ENCODE results near the gene TMSB15B. TPM values are rescaled to one million over a fixed set of nuclear protein-coding genes. Genes with fewer than 3 reads are reported as not detected.
"Not testable (repeated sequence)": the region's sequence is repeated elsewhere in the genome, so short reads cannot be mapped to it uniquely, and the experiment has no call there.

The TMSB15B gene
- 0.43 TPM for total RNA-seq
- long read RNA-seq, partial matches to known transcripts, result 1 of 1 reads
- long read RNA-seq, other reads (novel, unspliced or antisense), result 0 of 1 reads

GRCh38 chrX:103962411-103963278, at the start of gene TMSB15B:
TSS of gene TMSB15B (plus strand) at chrX:103962627.
- ATAC-seq (ENCODE audit: poor library complexity), result peak; percentile 92
- DNase-seq; intact Hi-C loops (cut with DNase I): not testable (repeated sequence)

GRCh38 chrX:103913356-103914020, 48.9 kb upstream of the TMSB15B start:
- DNase-seq (no peak), ATAC-seq (ENCODE audit: poor library complexity) (no peak)
- intact Hi-C loops (cut with DNase I), result no loop called here

- intact Hi-C loops (cut with DNase I), result no loop called here
- DNase-seq (peak; percentile 36), ATAC-seq (ENCODE audit: poor library complexity) (peak; percentile 82)
Observed at GRCh38 chrX:103918050-103918449, 44.4 kb upstream of the TMSB15B start.

- DNase-seq (peak; percentile 79), ATAC-seq (ENCODE audit: poor library complexity) (peak; percentile 97)
- intact Hi-C loops (cut with DNase I), result no loop called here
Observed at GRCh38 chrX:103918571-103919269, 43.7 kb upstream of the TMSB15B start.

DNA sequence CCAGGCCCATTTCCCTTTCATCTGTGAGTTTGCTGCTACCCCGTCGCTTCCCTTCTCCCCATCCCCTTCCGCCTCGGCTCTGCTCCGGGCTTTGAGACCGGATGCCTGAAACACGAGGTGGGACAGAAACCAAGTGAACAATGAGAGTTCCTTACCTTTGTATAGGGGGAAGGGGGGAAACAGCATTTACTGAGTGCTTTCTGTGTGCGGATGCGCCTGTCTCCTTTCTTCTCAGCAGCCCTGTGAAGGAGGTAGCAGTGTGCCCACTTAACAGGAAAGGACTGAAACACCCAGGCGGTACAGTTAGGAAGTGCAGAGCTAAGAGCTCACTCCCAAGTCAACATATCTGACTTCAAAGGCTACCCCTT, 43.2 kb upstream of the TMSB15B start:
- intact Hi-C loops (cut with DNase I), result no loop called here
- DNase-seq, result no peak

GRCh38 chrX:103920515-103920914, 41.9 kb upstream of the TMSB15B start:
- DNase-seq; intact Hi-C loops (cut with DNase I); ATAC-seq (ENCODE audit: poor library complexity): not testable (repeated sequence)

More for the DNA sequence above, 43.2 kb upstream of the TMSB15B start:
- ATAC-seq (ENCODE audit: poor library complexity), result peak; percentile 73

GRCh38 chrX:103927030-103927429, 35.4 kb upstream of the TMSB15B start:
- DNase-seq (no peak), ATAC-seq (ENCODE audit: poor library complexity) (no peak)
- intact Hi-C loops (cut with DNase I), result no loop called here

GRCh38 chrX:103927633-103928032, 34.8 kb upstream of the TMSB15B start:
- ATAC-seq (ENCODE audit: poor library complexity), result no peak
- DNase-seq, result no peak
- intact Hi-C loops (cut with DNase I), result no loop called here

- intact Hi-C loops (cut with DNase I), result no loop called here
- ATAC-seq (ENCODE audit: poor library complexity) (no peak), DNase-seq (no peak)
Observed at GRCh38 chrX:103932133-103932532, 30.3 kb upstream of the TMSB15B start.

GRCh38 chrX:103940257-103940656, 22.2 kb upstream of the TMSB15B start:
- ATAC-seq (ENCODE audit: poor library complexity); intact Hi-C loops (cut with DNase I); DNase-seq: not testable (repeated sequence)

GRCh38 chrX:103941201-103941975, 21.0 kb upstream of the TMSB15B start:
- DNase-seq (no peak), ATAC-seq (ENCODE audit: poor library complexity) (no peak)
- intact Hi-C loops (cut with DNase I), result no loop called here

DNA sequence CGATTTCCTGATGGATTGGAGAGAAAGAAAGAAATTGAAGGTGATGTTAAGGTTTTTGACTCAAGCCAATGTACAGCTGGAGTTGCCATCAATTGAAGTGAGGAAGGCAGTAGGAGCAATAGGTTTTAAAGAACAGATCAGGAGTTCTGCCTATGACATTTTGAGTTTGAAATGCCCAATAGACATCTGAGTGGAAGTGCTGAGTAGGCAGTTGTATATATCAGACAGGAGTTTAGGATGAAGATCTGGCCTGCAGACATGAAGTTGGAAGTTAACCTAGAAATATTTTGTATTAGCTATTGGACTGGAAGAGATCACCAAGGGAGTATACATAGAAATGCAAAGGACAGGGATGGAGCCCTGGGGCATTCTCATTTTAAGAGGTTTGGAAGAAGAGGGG, 12.9 kb upstream of the TMSB15B start:
- DNase-seq (no peak), ATAC-seq (ENCODE audit: poor library complexity) (no peak)
- intact Hi-C loops (cut with DNase I), result no loop called here

DNA sequence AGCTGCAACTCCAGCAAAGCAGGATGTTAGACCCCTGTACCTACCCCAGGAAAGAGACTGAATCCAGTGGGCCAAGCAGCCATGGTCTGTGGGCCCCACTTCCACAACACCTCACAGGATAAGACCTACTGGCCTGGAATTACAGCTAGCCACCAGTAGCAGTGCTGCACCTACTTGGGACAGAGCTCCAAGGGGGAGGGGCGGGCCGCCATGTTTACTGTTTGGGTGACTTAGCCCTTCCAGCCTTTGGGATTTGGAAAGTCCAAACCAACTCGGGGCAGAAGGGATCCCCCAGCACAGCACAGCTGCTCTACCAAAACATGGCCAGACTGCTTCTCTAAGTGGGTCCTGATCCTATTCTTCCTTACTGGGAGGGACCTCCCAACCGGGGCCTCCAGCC, 9.1 kb upstream of the TMSB15B start:
- no peak for ATAC-seq (ENCODE audit: poor library complexity)
- intact Hi-C loops (cut with DNase I), result no loop called here
- DNase-seq, result no peak

DNA sequence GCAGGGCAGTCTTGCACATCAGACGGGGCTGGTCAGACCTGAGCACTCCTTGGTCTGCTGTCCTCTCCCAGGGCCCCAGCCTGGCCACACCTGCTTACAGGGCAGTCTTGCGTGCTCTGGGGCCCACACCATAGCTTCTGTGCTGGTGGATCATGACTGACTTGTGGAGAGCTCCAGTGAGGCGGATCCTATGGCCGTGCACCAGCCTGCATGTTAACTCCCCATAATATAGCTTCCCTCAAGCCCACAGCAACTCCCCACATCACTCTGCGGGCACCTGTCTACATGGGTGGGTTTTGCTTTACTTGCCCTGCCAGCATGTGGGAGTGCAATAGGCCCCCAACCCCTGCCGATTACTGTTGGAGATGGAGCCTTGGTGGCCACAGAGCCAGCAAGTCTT, 8.2 kb upstream of the TMSB15B start:
- ATAC-seq (ENCODE audit: poor library complexity) (no peak), DNase-seq (no peak)
- intact Hi-C loops (cut with DNase I), result no loop called here

DNA sequence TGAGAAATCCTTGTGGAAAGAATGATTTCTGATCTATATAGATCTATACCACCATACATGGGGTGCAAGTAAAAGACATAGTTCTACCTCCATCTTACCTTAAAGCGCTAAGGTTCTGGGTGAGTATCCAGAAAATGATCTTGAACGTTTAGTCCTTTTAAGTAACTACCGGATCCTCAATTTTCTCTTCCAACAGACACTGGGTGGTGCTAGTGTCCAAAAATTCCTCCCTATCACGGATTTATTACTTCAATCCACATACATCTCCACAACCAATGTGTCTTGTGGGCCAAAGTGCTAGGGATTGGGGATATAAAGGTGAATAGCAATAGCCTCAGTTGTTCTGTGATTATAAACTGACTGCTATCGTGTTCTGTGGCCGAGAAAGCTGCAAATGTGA, 1.8 kb upstream of the TMSB15B start:
- DNase-seq; intact Hi-C loops (cut with DNase I); ATAC-seq (ENCODE audit: poor library complexity): not testable (repeated sequence)

DNA sequence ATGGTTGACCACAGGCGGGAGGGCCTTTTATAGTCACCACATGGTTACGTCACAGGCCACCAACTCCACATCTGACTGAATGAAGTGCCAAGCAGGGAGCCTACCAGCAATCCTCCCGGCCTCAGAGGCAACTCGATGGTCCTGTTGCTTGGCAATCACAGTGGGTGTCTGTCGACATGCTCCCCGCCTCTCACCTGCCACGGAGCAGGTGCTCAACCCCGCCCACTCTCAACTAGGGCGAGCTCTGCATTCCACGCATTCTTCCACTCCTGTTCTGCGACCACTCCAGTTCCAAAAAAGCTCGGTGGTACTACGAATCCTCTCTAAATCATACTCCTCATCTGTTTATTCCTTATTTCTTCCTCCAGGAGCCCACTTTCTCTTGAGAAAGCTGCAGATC, 21.1 kb downstream of the TMSB15B start:
- ATAC-seq (ENCODE audit: poor library complexity); intact Hi-C loops (cut with DNase I): not testable (repeated sequence)

GRCh38 chrX:103999234-103999633, 36.8 kb downstream of the TMSB15B start:
- DNase-seq, result no peak
- ATAC-seq (ENCODE audit: poor library complexity), result no peak
- intact Hi-C loops (cut with DNase I), result no loop called here

More for the DNA sequence above, 21.1 kb downstream of the TMSB15B start:
- not testable (repeated sequence) for DNase-seq

DNA sequence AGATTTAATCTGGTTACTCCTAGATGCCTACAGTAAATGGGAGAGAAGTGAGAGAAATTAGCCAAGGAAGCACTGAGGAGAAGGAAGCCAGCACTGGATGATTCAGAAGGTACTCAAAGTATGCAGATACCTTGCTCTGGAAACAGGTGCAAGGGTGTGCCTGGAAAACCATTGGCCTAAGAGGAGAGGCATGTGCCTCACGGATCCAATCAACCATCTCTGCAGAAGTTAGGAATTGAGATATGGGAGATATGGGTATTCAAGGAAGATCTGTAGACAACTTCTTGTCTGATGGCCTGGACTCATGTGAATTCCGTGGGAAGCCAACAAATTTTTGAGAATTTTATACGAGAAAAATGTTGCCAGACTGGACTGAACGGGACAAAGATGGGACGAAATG, 46.4 kb downstream of the TMSB15B start:
- ATAC-seq (ENCODE audit: poor library complexity) (no peak), DNase-seq (no peak)
- intact Hi-C loops (cut with DNase I), result no loop called here

DNA sequence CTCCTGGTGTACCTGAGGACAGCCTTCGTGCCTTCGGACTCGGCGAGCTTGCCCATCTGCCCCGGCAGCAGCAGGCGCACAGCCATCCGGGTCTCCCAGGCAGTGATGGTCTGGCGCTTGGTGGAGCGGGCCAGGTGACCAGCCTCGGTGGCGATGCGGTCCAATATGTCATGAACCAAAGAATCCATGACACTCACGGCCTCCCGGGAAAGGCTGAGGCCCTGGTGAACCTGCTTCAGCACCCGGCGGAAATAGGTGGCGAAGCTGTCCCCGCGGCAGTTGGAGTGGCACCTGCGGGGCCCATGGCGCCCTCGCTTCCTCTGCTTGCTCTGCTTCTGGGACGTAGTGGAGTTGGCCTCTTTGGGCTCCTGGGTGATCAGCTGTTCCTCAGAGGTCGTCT, 50.7 kb downstream of the TMSB15B start:
- no peak for ATAC-seq (ENCODE audit: poor library complexity)
- intact Hi-C loops (cut with DNase I), result no loop called here

More for the DNA sequence above, 50.7 kb downstream of the TMSB15B start:
- DNase-seq, result no peak
